Kasumi-1 (cell line): ENCODE results near the gene OR6A2.
A peak's percentile ranks its signal among the peaks of the same experiment; 100 is the strongest.

ENCODE experiments used
- DNase-seq, 2 experiments: peaks; one replicate each; lab custom pipeline; 2025; lab: John Stamatoyannopoulos, UW

Gene OR6A2

GRCh38 chr11:6755953-6756347 lies 43.5 kb downstream of the OR6A2 start:
- no peak for DNase-seq

- DNase-seq = peak; percentile 37 to 57
Measured at GRCh38 chr11:6755303-6755952, 44.1 kb downstream of the OR6A2 start.

DNA sequence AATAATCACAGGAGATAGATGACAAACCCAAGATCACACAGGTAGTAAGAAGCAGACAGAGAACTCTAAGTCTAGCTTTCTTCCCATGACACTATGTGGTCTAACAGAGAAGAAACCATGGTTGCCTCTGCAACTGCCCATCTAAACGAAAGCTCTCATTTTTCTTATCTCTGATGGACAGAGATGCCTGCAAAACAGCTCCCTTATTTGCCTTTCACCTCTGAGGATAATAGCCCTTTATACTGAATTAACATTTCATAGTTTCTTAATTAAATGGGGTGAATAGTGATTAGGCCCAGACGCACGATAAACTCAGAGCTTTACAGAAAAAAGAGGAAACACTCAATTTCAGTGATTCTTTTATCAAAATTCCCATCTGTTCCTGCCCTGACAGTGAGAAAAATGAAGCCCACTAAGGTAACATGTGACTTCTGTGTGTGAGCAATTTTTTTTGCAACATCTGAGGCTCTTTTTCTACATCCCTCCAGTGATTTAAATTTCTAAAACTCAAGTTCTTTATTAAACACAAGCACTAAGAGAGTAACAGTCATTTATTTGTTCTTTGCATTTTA lies 52.3 kb downstream of the OR6A2 start:
- DNase-seq = no peak

GRCh38 chr11:6746626-6747025 lies 52.9 kb downstream of the OR6A2 start:
- DNase-seq = no peak

GRCh38 chr11:6746086-6746618 lies 53.3 kb downstream of the OR6A2 start:
- DNase-seq = peak; percentile 10 to 14

DNA sequence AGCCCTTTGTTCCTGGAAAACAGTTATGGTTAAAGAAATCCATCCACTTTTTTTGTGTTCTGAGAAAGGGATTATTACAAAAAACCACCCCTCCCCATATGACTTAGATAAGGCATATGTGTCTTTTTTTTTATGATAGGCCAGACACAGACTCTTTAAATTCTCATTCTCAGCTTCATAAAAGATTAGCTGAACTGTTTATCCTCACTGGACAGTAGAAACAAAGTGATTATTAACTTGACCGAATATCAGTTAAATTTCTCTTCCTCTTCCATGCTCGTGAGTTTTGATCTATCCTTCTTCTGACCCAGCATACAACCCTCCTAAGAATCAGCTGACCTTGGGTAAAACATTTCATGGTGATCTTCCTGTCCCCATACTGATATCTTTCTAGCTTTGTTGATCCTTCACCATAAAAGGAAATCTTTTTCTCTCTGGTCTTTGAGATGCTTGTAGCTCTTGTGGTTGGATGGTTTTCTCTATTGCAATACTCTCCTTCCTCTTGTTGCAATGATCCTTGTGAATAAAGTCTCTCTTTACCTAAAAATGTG lies 53.9 kb downstream of the OR6A2 start:
- DNase-seq = no peak

DNA sequence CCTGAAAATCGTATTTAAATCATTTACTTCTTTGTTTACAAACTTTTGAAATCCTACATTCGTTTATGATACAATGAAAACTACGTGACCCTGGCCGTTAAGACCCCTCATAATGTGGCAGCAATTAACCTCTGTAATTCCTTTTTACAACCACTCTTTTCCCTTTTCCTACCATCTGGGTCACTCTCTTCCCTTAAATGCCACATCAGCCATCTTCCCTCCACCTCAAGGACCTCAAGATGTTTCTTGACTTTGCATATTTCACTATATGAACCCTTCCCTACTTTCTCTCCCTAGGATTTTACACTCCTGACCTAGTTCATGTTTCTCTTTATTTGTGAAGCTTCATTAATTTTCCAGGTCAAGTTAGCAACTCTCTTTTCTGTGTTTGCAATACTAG lies 54.5 kb downstream of the OR6A2 start:
- no peak for DNase-seq

DNA sequence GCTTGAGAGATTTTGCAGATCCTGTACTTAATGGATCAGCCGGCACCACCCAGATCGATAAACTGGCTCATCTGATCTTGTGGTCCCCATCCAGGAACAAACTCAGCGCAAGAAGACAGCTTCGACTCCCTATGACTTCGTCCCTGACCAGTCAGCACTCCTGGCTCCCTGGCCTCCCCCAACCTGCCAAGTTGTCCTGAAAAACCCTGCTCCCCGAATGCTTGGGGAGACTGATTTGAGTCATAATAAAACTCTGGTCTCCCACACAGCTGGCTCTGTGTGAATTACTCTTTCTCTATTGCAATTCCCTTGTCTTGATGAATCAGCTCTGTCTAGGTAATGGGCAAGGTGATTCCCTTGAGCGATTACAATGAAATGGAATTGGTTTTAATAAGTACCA lies 57.2 kb downstream of the OR6A2 start:
- DNase-seq = no peak
